ENCODE results near the gene CLDN9. TPM values are rescaled to one million over a fixed set of nuclear protein-coding genes. Genes with fewer than 3 reads are reported as not detected.

The CLDN9 gene
- total and polyA plus RNA-seq, 9 of the 15 experiments (the other 6 are each of a cell fraction or from before 2014, with no cell fraction given): 0.12 to 0.44 (median 0.22) TPM; not detected in 4

- TF ChIP-seq, protein P1, sequence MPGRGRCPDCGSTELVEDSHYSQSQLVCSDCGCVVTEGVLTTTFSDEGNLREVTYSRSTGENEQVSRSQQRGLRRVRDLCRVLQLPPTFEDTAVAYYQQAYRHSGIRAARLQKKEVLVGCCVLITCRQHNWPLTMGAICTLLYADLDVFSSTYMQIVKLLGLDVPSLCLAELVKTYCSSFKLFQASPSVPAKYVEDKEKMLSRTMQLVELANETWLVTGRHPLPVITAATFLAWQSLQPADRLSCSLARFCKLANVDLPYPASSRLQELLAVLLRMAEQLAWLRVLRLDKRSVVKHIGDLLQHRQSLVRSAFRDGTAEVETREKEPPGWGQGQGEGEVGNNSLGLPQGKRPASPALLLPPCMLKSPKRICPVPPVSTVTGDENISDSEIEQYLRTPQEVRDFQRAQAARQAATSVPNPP (IDR thresholded peaks at IDR 0.05; ENCODE audit: borderline replicate concordance, insufficient read depth, insufficient read length): no peak
- TF ChIP-seq, protein P2, sequence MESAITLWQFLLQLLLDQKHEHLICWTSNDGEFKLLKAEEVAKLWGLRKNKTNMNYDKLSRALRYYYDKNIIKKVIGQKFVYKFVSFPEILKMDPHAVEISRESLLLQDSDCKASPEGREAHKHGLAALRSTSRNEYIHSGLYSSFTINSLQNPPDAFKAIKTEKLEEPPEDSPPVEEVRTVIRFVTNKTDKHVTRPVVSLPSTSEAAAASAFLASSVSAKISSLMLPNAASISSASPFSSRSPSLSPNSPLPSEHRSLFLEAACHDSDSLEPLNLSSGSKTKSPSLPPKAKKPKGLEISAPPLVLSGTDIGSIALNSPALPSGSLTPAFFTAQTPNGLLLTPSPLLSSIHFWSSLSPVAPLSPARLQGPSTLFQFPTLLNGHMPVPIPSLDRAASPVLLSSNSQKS (CRISPR knock-in tag; IDR thresholded peaks at IDR 0.05): no peak
- 0 out of 2 replicates have a peak, but pooled peaks have one; percentile 14 for TF ChIP-seq SMAD3 (CRISPR knock-in tag; conservative IDR thresholded peaks at IDR 0.05)
- no peak for TF ChIP-seq MXD1 (CRISPR knock-in tag; IDR thresholded peaks at IDR 0.05; ENCODE audit: borderline replicate concordance, poor library complexity, severe bottlenecking)
- no peak for TF ChIP-seq TARDBP (IDR thresholded peaks at IDR 0.05)
- no peak for TF ChIP-seq BMI1 (IDR thresholded peaks at IDR 0.05; ENCODE audit: low read length)
- 0 out of 2 replicates have a peak, but pooled peaks have one; percentile 45 for TF ChIP-seq ZNF584 (CRISPR knock-in tag; IDR thresholded peaks at IDR 0.05; ENCODE audit: low read depth)
- no peak for TF ChIP-seq ELK1 (CRISPR knock-in tag; IDR thresholded peaks at IDR 0.05)
- peak; percentile 56; the same call in 1 of the 2 replicates for TF ChIP-seq ZNF384 (IDR thresholded peaks at IDR 0.05; ENCODE audit: low read depth, low read length)
- TF ChIP-seq, protein P3, sequence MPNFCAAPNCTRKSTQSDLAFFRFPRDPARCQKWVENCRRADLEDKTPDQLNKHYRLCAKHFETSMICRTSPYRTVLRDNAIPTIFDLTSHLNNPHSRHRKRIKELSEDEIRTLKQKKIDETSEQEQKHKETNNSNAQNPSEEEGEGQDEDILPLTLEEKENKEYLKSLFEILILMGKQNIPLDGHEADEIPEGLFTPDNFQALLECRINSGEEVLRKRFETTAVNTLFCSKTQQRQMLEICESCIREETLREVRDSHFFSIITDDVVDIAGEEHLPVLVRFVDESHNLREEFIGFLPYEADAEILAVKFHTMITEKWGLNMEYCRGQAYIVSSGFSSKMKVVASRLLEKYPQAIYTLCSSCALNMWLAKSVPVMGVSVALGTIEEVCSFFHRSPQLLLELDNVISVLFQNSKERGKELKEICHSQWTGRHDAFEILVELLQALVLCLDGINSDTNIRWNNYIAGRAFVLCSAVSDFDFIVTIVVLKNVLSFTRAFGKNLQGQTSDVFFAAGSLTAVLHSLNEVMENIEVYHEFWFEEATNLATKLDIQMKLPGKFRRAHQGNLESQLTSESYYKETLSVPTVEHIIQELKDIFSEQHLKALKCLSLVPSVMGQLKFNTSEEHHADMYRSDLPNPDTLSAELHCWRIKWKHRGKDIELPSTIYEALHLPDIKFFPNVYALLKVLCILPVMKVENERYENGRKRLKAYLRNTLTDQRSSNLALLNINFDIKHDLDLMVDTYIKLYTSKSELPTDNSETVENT (CRISPR knock-in tag; IDR thresholded peaks at IDR 0.05): peak; percentile 71
- no peak for TF ChIP-seq HEY1 (CRISPR knock-in tag; IDR thresholded peaks at IDR 0.05; ENCODE audit: borderline replicate concordance)
- TF ChIP-seq MIER1 (IDR thresholded peaks at IDR 0.05; ENCODE audit: low read depth): 0 out of 2 replicates have a peak, but pooled peaks have one; percentile 52
- no peak for TF ChIP-seq NCOA2 (IDR thresholded peaks at IDR 0.05; ENCODE audit: partially characterized antibody in 2 of 2)
- no peak for TF ChIP-seq PPARD (CRISPR knock-in tag; IDR thresholded peaks at IDR 0.05)
- TF ChIP-seq ARID1B (IDR thresholded peaks at IDR 0.05): no peak
- TF ChIP-seq, protein P4, sequence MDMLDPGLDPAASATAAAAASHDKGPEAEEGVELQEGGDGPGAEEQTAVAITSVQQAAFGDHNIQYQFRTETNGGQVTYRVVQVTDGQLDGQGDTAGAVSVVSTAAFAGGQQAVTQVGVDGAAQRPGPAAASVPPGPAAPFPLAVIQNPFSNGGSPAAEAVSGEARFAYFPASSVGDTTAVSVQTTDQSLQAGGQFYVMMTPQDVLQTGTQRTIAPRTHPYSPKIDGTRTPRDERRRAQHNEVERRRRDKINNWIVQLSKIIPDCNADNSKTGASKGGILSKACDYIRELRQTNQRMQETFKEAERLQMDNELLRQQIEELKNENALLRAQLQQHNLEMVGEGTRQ (CRISPR knock-in tag; IDR thresholded peaks at IDR 0.05): peak; percentile 95
- TF ChIP-seq ARID3A (IDR thresholded peaks at IDR 0.05; ENCODE audit: borderline replicate concordance, low read depth, low read length): no peak
- peak; percentile 94 for TF ChIP-seq L3MBTL2 (IDR thresholded peaks at IDR 0.05)
Measured at GRCh38 chr16:3023669-3024478, 11.2 kb downstream of the CLDN9 start, which contains the start of the genes HCFC1R1 and THOC6 (continued).
